Adrenal gland (tissue), 12 donors: Measurements from ENCODE around the gene ROBO2. TPM values are rescaled to one million over a fixed set of nuclear protein-coding genes. Genes with fewer than 3 reads are reported as not detected.

ENCODE experiments used
- DNase-seq, 7 donors: peaks; one replicate each; pipeline ENCODE4 v3.0.0-alpha.2; 2019 to 2020
- H3K27ac ChIP-seq, 5 donors: fragments of 200-600 bp; sonication (generic) in 4 of 5; 1 replicate in 3 of 5; 2 replicates in 2 of 5; pipeline versions ENCODE4 v1.5.1 to v1.8.0; 2016 to 2020; ENCODE audit warnings: mild to moderate bottlenecking in 1 of 5
- H3K27me3 ChIP-seq: fragments of 200-600 bp; 2 replicates; pipeline ENCODE4 v1.8.0; 2021
- H3K36me3 ChIP-seq, 2 donors: fragments of 200-600 bp; replicated peaks in 1 of 2; 1 replicate in 1 of 2; 2 replicates in 1 of 2; pipeline versions ENCODE4 v1.5.1 to v1.8.0; 2018 to 2022
- H3K4me1 ChIP-seq, 2 donors: fragments of 200-600 bp; replicated peaks in 1 of 2; 1 replicate in 1 of 2; 2 replicates in 1 of 2; pipeline versions ENCODE4 v1.5.1 to v1.8.0; 2018 to 2021
- H3K4me3 ChIP-seq, 4 donors: fragments of 200-600 bp; sonication (generic) in 3 of 4; one replicate each; pipeline ENCODE4 v1.5.1; 2016 to 2018
- H3K9me3 ChIP-seq, 3 donors: fragments of 200-600 bp; sonication (generic) in 1 of 3; replicated peaks in 1 of 3; 1 replicate in 2 of 3; 2 replicates in 1 of 3; pipeline versions ENCODE4 v1.5.1 to v1.8.0; 2016 to 2021
- POLR2A ChIP-seq, 2 donors: fragments of 450-650 bp; IDR thresholded peaks; one replicate each; pipeline ENCODE4 v1.6.1; 2017; ENCODE audit warnings: antibody characterized with exemption in 2 of 2, mild to moderate bottlenecking in 2 of 2, moderate library complexity in 1 of 2
- WGBS, 4 donors: extraction: QIAGEN DNeasy Blood & Tissue Kit in 2 of 4; methylation state at CpG; one replicate each; pipeline versions ENCODE4 v1.1.5 to v1.1.7; 2013 to 2017; 5-methylcytosine and 5-hydroxymethylcytosine counted together
- intact Hi-C, 2 donors: fragments of 100-400 bp; cut with DNase I; formaldehyde crosslinking; loops; one replicate each; pipeline versions ENCODE4 v1.14.1 to v1.15.0; 2022 to 2023
- polyA plus RNA-seq, 3 donors: library from polyadenylated mRNA; stranded (reverse); fragments of 200-250 nt in 2 of 3; fragments of 350-450 nt in 1 of 3; fragmentation: Illumina TruSeq in 1 of 3; extraction: RNeasy Lipid Tissue Mini Kit (QIAGEN cat#74804) in 1 of 3; gene quantifications; one replicate each; pipeline ENCODE4 v1.2.3, GENCODE V29; 2013 to 2014
- total RNA-seq, 9 donors: library from RNA; depleted of rRNA in 4 of 9; stranded (reverse); fragments of >200 nt in 4 of 9; fragments of 120-200 nt in 1 of 9; fragmentation: NEBNext Ultra II Directional in 1 of 9; extraction: Animal tissue kit (Norgen Biotek cat#: 25700) in 1 of 9; gene quantifications; one replicate each; pipeline versions ENCODE4 v1.1.0 to v1.2.4, GENCODE V29; 2013 to 2023
- TF ChIP-seq, protein P1 (sequence below), 6 experiments: fragments of 450-650 bp in 4 of 6; fragments of 200-600 bp in 2 of 6; sonication (generic) in 1 of 6; IDR thresholded peaks; 1 replicate in 5 of 6; 2 replicates in 1 of 6; pipeline versions ENCODE4 v1.5.1 to v1.8.0; 2016 to 2021; ENCODE audit warnings: antibody characterized with exemption in 6 of 6, mild to moderate bottlenecking in 2 of 6, moderate library complexity in 1 of 6
- donor health status: healthy with polysubstance abuse.
- donor health status: Bipolar disorder and iron deficiency.
- donor health status: DM: yes; HTN: yes; CAD: no.
- donor health status: DM: no; HTN: no; CAD: no.
- donor health status: DM: no; HTN: no; CAD: no.
- donor health status: DM: yes; HTN: yes; CAD: no.

The ROBO2 gene
- total and polyA plus RNA-seq, 12 donors: 0.30 to 9.9 (median 2.5) TPM; not detected in 1

- no peak overlapping the region for H3K4me3 ChIP-seq
- H3K36me3 ChIP-seq: no peaks in the 10 kb centered on the region
- H3K9me3 ChIP-seq: no peaks in the 10 kb centered on the region
- intact Hi-C loops: no loop called here
- DNase-seq: no peak
- H3K27ac ChIP-seq: no peak overlapping the region
- WGBS, 4 donors: 58 to 69% (median 66%) methylated on average over 4 of the region's 4 CpGs
- no peak for TF ChIP-seq POLR2A (IDR thresholded peaks at IDR 0.05)
- TF ChIP-seq, protein P1, sequence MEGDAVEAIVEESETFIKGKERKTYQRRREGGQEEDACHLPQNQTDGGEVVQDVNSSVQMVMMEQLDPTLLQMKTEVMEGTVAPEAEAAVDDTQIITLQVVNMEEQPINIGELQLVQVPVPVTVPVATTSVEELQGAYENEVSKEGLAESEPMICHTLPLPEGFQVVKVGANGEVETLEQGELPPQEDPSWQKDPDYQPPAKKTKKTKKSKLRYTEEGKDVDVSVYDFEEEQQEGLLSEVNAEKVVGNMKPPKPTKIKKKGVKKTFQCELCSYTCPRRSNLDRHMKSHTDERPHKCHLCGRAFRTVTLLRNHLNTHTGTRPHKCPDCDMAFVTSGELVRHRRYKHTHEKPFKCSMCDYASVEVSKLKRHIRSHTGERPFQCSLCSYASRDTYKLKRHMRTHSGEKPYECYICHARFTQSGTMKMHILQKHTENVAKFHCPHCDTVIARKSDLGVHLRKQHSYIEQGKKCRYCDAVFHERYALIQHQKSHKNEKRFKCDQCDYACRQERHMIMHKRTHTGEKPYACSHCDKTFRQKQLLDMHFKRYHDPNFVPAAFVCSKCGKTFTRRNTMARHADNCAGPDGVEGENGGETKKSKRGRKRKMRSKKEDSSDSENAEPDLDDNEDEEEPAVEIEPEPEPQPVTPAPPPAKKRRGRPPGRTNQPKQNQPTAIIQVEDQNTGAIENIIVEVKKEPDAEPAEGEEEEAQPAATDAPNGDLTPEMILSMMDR (IDR thresholded peaks at IDR 0.05): no peak
- no peaks in the 10 kb centered on the region for H3K4me1 ChIP-seq
- H3K27me3 ChIP-seq: no peaks in the 10 kb centered on the region
Measured at GRCh38 chr3:77648664-77649063, 608.8 kb downstream of the ROBO2 start.

DNA sequence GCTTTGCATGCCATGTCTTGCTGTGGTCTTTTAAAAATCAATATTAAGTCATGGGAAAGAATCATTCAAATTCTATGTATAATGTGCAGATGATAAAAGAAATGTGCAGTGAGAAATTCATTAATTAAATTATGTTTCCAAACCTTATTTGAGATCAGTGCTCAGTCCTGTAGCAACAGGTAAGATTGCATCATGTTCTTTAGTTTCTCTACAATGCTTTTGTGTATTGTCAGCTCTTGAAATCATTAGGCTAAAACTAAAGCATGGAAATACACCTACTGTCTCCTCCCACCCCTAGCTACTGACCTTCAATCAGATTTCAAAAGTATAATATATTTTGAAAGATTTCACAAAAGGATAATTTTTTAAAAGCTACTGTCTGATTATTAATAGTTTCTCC, 612.7 kb downstream of the ROBO2 start:
- H3K4me1 ChIP-seq: no peaks in the 10 kb centered on the region
- TF ChIP-seq, protein P1 (IDR thresholded peaks at IDR 0.05): no peak
- TF ChIP-seq POLR2A (IDR thresholded peaks at IDR 0.05): no peak
- H3K4me3 ChIP-seq: no peak overlapping the region
- DNase-seq: no peak
- no peaks in the 10 kb centered on the region for H3K9me3 ChIP-seq
- intact Hi-C loops: no loop called here
- H3K36me3 ChIP-seq: no peaks in the 10 kb centered on the region
- H3K27ac ChIP-seq: no peak overlapping the region
- H3K27me3 ChIP-seq: no peaks in the 10 kb centered on the region

GRCh38 chr3:77655396-77655795, 615.5 kb downstream of the ROBO2 start:
- no peaks in the 10 kb centered on the region for H3K4me1 ChIP-seq
- intact Hi-C loops: no loop called here
- no peak for DNase-seq
- H3K27me3 ChIP-seq: no peaks in the 10 kb centered on the region
- no peaks in the 10 kb centered on the region for H3K9me3 ChIP-seq
- H3K4me3 ChIP-seq: no peak overlapping the region
- H3K36me3 ChIP-seq: no peaks in the 10 kb centered on the region
- 58 to 81% (median 72%) methylated on average over 1 of the region's 1 CpG for WGBS, 4 donors
- H3K27ac ChIP-seq: no peak overlapping the region
- no peak for TF ChIP-seq POLR2A (IDR thresholded peaks at IDR 0.05)
- TF ChIP-seq, protein P1 (IDR thresholded peaks at IDR 0.05): no peak

DNA sequence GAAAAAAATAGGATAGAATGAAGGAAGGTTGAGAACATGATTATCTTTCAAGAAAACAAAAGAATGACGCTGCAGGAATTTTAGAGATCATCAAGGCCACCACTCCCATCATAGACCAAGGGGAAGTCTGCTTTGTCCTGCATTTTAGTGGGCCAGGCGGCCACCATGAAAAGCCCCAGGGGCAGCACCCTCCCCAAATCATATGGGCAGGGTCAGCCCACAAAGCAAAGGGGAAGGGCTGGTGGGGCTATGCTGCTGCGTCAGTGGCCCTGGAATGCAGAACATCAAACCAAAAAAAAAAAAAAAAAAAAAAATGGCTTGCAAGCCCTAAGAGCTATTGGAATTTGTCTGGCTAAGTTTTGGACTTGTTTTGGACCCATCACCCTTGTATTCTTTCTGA, 620.8 kb downstream of the ROBO2 start:
- Histone ChIP-seq H3K4me3 (no peak overlapping the region), H3K27ac (no peak overlapping the region), H3K36me3 (no peaks in the 10 kb centered on the region), H3K9me3 (no peaks in the 10 kb centered on the region), H3K27me3 (no peaks in the 10 kb centered on the region), H3K4me1 (no peaks in the 10 kb centered on the region)
- intact Hi-C loops: no loop called here
- 52 to 77% (median 69%) methylated on average over 3 of the region's 3 CpGs for WGBS, 4 donors
- TF ChIP-seq POLR2A (IDR thresholded peaks at IDR 0.05): no peak
- TF ChIP-seq, protein P1 (IDR thresholded peaks at IDR 0.05): no peak
- no peak for DNase-seq
